GM06990 (cell line): ENCODE data around the gene FAM200C.

Experiments used
- DNase-seq: peaks from one replicate; pipeline ENCODE4 v3.0.0-alpha.2; 2011; ENCODE audit not compliant: insufficient read length; ENCODE audit errors: extremely low read depth
- H3K27me3 ChIP-seq: replicated peaks from 2 replicates; pipeline ENCODE4 v1.6.0; 2011; ENCODE audit warnings: low read length; ENCODE audit not compliant: control insufficient read depth, insufficient read depth
- H3K36me3 ChIP-seq: 2 replicates; pipeline ENCODE4 v1.5.1; 2011; ENCODE audit warnings: low read length; ENCODE audit not compliant: control insufficient read depth, insufficient read depth
- H3K4me3 ChIP-seq: replicated peaks from 2 replicates; pipeline ENCODE4 v1.5.1; 2011; ENCODE audit warnings: low read depth, mild to moderate bottlenecking, control low read depth, low read length
- TF ChIP-seq, protein P1 (sequence below): IDR thresholded peaks from 2 replicates; pipeline ENCODE4 v1.5.1; 2011; ENCODE audit warnings: low read length, control low read depth, mild to moderate bottlenecking, inconsistent platforms; ENCODE audit not compliant: insufficient read depth, poor library complexity, severe bottlenecking

The FAM200C gene

GRCh38 chr5:160399402-160400353 lies at the start of gene FAM200C:
Gene FAM200C, minus strand, starts transcription at chr5:160400054. Its CDS starts 4,564 bp downstream, at chr5:160395490.
- peak; percentile 78 for DNase-seq
- Histone ChIP-seq H3K4me3 (peak within 1 kb of the TSS; percentile 82), H3K27me3 (no peaks in the 10 kb centered on the region), H3K36me3 (peaks cover 2% of the 10 kb centered on the region)
- TF ChIP-seq, protein P1, sequence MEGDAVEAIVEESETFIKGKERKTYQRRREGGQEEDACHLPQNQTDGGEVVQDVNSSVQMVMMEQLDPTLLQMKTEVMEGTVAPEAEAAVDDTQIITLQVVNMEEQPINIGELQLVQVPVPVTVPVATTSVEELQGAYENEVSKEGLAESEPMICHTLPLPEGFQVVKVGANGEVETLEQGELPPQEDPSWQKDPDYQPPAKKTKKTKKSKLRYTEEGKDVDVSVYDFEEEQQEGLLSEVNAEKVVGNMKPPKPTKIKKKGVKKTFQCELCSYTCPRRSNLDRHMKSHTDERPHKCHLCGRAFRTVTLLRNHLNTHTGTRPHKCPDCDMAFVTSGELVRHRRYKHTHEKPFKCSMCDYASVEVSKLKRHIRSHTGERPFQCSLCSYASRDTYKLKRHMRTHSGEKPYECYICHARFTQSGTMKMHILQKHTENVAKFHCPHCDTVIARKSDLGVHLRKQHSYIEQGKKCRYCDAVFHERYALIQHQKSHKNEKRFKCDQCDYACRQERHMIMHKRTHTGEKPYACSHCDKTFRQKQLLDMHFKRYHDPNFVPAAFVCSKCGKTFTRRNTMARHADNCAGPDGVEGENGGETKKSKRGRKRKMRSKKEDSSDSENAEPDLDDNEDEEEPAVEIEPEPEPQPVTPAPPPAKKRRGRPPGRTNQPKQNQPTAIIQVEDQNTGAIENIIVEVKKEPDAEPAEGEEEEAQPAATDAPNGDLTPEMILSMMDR, result no peak

DNA sequence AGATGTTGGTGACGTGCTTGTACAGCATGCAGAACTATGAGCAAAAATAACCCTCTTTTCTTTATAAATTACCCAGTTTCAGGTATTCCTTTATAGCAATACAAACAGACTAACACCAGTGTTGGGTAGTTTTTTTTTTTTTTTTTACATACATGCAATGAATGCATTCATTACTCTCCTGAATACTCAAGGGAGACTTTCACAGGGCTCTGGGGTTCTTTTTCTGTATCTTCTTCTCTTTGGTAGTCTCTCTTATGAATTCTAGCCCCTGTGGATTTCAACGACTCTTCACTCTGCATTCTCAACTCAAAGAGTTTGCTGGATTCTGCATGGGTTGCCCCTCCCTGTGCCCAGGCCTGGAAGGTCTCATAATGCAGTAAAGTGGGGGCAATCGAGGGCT lies 49.6 kb upstream of the FAM200C start:
- no peak overlapping the region for H3K4me3 ChIP-seq
- no peak for DNase-seq
- H3K27me3 ChIP-seq, result no peaks in the 10 kb centered on the region
- TF ChIP-seq, protein P1, result no peak
- no peaks in the 10 kb centered on the region for H3K36me3 ChIP-seq

GRCh38 chr5:160448886-160449285 lies 49.0 kb upstream of the FAM200C start:
- no peak for DNase-seq
- TF ChIP-seq, protein P1, result no peak
- Histone ChIP-seq H3K36me3 (no peaks in the 10 kb centered on the region), H3K4me3 (no peak overlapping the region), H3K27me3 (no peaks in the 10 kb centered on the region)

GRCh38 chr5:160445751-160446150 lies 45.9 kb upstream of the FAM200C start:
- no peak overlapping the region for H3K4me3 ChIP-seq
- no peaks in the 10 kb centered on the region for H3K36me3 ChIP-seq
- TF ChIP-seq, protein P1, result no peak
- no peaks in the 10 kb centered on the region for H3K27me3 ChIP-seq
- DNase-seq, result no peak

DNA sequence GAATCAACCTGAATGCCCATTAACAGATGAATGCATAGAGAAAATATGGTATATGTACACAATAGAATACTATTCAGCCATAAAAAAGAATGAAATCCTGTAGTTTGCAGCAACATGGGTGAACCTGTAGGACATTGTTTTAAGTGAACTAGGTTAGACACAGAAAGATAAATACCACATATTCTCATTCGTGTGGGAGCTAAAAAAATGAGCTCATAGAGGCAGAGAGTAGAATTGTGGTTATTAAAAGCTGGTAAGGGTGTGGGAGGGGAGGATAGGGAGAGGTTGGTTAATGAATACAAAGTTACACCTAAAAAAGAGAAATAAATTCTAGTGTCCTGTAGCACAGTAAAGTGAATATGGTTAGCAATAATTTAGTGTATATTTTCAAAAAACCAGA lies 45.3 kb upstream of the FAM200C start:
- Histone ChIP-seq H3K27me3 (no peaks in the 10 kb centered on the region), H3K36me3 (no peaks in the 10 kb centered on the region), H3K4me3 (no peak overlapping the region)
- TF ChIP-seq, protein P1, result no peak
- no peak for DNase-seq
